ENCODE data around the gene SPINK6. TPM values are rescaled to one million over a fixed set of nuclear protein-coding genes. Genes with fewer than 3 reads are reported as not detected.

SPINK6 gene
- total and polyA plus RNA-seq, 4 experiments from 2014 or later, result not detected

DNA sequence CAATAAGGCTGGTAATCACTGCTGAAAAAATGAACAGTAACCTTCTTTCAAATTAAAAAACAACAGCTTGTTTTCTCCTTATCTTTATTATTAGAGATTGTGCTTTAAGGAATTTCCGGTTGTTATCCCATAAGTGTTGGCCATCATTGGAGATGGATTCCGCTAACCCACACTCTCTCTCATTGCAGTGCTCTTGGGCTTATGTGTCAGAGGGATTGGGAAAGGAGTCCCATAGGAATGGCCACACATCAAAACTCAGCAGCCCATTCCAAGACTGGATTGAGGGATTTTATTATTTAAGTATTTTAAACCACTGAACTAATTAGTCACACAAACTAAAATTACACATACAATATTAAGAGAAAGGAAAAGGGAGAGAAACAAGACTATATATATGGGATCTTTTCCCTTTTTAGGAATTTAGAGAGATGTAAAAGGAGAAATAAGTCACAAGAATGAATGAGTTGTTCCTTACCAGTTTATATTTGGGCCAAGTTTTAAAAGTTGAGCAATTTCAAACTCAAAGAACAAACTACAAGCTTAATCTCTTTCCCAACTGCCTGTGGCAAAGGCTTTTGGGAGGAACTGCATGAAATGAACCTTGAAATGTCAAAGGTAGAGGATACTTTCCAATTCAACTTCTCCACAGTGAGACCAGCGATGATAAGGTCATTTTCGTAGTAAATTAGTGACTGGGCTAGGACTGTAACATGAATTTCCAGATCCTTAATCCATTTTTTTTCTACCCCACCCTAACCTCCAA lies 2.4 kb downstream of the SPINK6 start:
- CTCF ChIA-PET (ENCODE audit: partially characterized antibody), result no interaction called here
- H3K4me3 Mint-ChIP-seq, result no peak overlapping the region
- no peak for DNase-seq
- H3K36me3 Mint-ChIP-seq, result no peaks in the 10 kb centered on the region
- H3K27me3 Mint-ChIP-seq, result peaks cover 0 to 3% of the 10 kb centered on the region in 2 donors
- POLR2A ChIA-PET (ENCODE audit: partially characterized antibody), result no interaction called here
- no peak overlapping the region for H3K27ac Mint-ChIP-seq
- no peaks in the 10 kb centered on the region for H3K36me3 ChIP-seq (ENCODE audit: insufficient read depth, low read length)
- intact Hi-C loops (cut with micrococcal nuclease), result no loop called here
- H3K4me1 ChIP-seq (ENCODE audit: insufficient read depth, low read length), result no peaks in the 10 kb centered on the region
- H3K27ac ChIP-seq (ENCODE audit: low read depth, low read length), result no peak overlapping the region
- H3K9me3 ChIP-seq (ENCODE audit: control insufficient read depth in 1 of 2, low read length in 2 of 2), result no peaks in the 10 kb centered on the region
- H3K27me3 ChIP-seq (ENCODE audit: insufficient read depth, low read length), result no peaks in the 10 kb centered on the region
- H3K4me3 ChIP-seq (ENCODE audit: low read length in 2 of 2), result no peak overlapping the region
- H3K4me1 Mint-ChIP-seq, result peaks cover 0 to 4% (median 0%) of the 10 kb centered on the region in 4 donors
- no peaks in the 10 kb centered on the region for H3K9me3 Mint-ChIP-seq

DNA sequence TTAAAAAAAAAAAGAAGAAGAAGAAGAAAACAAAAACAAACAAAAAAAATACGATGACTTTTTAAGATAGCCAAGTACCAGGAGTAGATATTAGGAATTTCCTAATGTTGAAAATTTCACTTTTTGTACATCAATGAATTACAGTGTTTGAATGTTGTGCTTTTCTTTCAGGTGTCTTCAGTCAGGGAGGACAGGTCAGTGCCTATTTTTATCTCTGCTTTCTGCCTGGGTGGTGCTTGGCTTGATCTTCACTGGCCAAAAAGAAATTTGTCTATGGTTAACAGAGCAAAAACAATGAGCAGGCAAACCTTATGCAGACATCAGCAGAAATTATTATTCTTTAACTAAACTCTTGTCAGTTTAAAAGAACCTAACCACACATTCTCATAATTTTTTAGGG lies 3.0 kb downstream of the SPINK6 start:
- Histone ChIP-seq H3K4me3 (ENCODE audit: low read length in 2 of 2) (no peak overlapping the region), H3K9me3 (ENCODE audit: control insufficient read depth in 1 of 2, low read length in 2 of 2) (no peaks in the 10 kb centered on the region), H3K4me1 (ENCODE audit: insufficient read depth, low read length) (no peaks in the 10 kb centered on the region), H3K27ac (ENCODE audit: low read depth, low read length) (no peak overlapping the region), H3K27me3 (ENCODE audit: insufficient read depth, low read length) (no peaks in the 10 kb centered on the region), H3K36me3 (ENCODE audit: insufficient read depth, low read length) (no peaks in the 10 kb centered on the region)
- no peak overlapping the region for H3K27ac Mint-ChIP-seq
- no peak for DNase-seq
- no peak overlapping the region for H3K4me3 Mint-ChIP-seq
- peaks cover 0 to 4% (median 0%) of the 10 kb centered on the region in 4 donors for H3K4me1 Mint-ChIP-seq
- no peaks in the 10 kb centered on the region for H3K36me3 Mint-ChIP-seq
- POLR2A ChIA-PET (ENCODE audit: partially characterized antibody), result no interaction called here
- intact Hi-C loops (cut with micrococcal nuclease), result no loop called here
- CTCF ChIA-PET (ENCODE audit: partially characterized antibody), result no interaction called here
- peaks cover 0 to 3% of the 10 kb centered on the region in 2 donors for H3K27me3 Mint-ChIP-seq
- H3K9me3 Mint-ChIP-seq, result no peaks in the 10 kb centered on the region

DNA sequence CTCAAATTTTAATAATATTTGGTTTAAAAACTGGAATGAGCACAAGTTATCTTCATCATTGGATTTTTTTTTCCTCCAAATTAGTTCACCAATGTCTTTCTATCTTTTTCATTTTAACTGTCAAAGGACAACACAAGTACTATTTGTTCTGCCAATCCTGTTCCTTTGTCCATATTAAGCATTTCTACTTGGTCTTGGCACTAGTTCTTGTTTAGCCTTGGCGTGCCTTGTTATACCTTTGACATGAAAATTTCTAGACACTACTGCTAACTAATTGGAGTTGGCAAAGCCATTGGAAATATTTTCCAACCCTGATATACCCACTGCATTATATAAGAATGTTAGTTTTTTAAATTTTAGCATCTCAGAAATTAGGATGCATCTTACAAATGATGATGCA lies 3.8 kb downstream of the SPINK6 start:
- ChIA-PET POLR2A (ENCODE audit: partially characterized antibody) (no interaction called here), CTCF (ENCODE audit: partially characterized antibody) (no interaction called here)
- no peaks in the 10 kb centered on the region for H3K36me3 Mint-ChIP-seq
- H3K4me1 Mint-ChIP-seq, result no peaks in the 10 kb centered on the region
- DNase-seq, result no peak
- H3K27ac ChIP-seq (ENCODE audit: low read depth, low read length), result no peak overlapping the region
- no peaks in the 10 kb centered on the region for H3K27me3 ChIP-seq (ENCODE audit: insufficient read depth, low read length)
- H3K36me3 ChIP-seq (ENCODE audit: insufficient read depth, low read length), result no peaks in the 10 kb centered on the region
- no peak overlapping the region for H3K4me3 ChIP-seq (ENCODE audit: low read length in 2 of 2)
- H3K27me3 Mint-ChIP-seq, result peaks cover 0 to 4% of the 10 kb centered on the region in 2 donors
- H3K9me3 Mint-ChIP-seq, result peaks cover 0 to under 1% (median 0%) of the 10 kb centered on the region in 8 donors
- intact Hi-C loops (cut with micrococcal nuclease), result no loop called here
- no peaks in the 10 kb centered on the region for H3K9me3 ChIP-seq (ENCODE audit: control insufficient read depth in 1 of 2, low read length in 2 of 2)
- H3K27ac Mint-ChIP-seq, result no peak overlapping the region
- no peaks in the 10 kb centered on the region for H3K4me1 ChIP-seq (ENCODE audit: insufficient read depth, low read length)
- no peak overlapping the region for H3K4me3 Mint-ChIP-seq

DNA sequence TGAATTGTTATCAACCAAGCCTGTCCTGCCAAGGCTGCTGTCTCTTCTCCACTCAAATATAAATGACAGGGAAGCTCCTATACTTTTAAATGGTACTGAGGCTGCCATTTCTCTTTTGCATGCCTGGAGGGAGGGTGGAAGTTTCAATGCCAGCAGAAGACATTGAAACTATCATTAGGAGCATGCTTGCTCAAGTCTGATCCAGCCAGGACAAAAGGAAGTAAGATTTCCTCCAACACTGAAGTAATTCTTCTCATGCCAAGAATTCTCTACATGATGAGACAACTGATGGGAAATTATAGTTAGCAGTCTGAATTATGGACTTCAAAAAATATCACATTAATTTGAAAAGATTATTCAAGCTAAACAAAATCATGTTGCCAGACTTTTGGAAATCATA lies 5.4 kb downstream of the SPINK6 start:
- Histone ChIP-seq H3K9me3 (ENCODE audit: control insufficient read depth in 1 of 2, low read length in 2 of 2) (no peaks in the 10 kb centered on the region), H3K36me3 (ENCODE audit: insufficient read depth, low read length) (no peaks in the 10 kb centered on the region), H3K4me1 (ENCODE audit: insufficient read depth, low read length) (no peaks in the 10 kb centered on the region), H3K4me3 (ENCODE audit: low read length in 2 of 2) (no peak overlapping the region), H3K27ac (ENCODE audit: low read depth, low read length) (no peak overlapping the region), H3K27me3 (ENCODE audit: insufficient read depth, low read length) (no peaks in the 10 kb centered on the region)
- Mint-ChIP-seq H3K9me3 (peaks cover 0 to 2% (median 0%) of the 10 kb centered on the region in 8 donors), H3K4me3 (no peak overlapping the region), H3K4me1 (no peaks in the 10 kb centered on the region), H3K36me3 (no peaks in the 10 kb centered on the region), H3K27ac (no peak overlapping the region), H3K27me3 (peaks cover 0 to 2% of the 10 kb centered on the region in 2 donors)
- ChIA-PET CTCF (ENCODE audit: partially characterized antibody) (no interaction called here), POLR2A (ENCODE audit: partially characterized antibody) (no interaction called here)
- DNase-seq, result no peak
- intact Hi-C loops (cut with micrococcal nuclease), result no loop called here

DNA sequence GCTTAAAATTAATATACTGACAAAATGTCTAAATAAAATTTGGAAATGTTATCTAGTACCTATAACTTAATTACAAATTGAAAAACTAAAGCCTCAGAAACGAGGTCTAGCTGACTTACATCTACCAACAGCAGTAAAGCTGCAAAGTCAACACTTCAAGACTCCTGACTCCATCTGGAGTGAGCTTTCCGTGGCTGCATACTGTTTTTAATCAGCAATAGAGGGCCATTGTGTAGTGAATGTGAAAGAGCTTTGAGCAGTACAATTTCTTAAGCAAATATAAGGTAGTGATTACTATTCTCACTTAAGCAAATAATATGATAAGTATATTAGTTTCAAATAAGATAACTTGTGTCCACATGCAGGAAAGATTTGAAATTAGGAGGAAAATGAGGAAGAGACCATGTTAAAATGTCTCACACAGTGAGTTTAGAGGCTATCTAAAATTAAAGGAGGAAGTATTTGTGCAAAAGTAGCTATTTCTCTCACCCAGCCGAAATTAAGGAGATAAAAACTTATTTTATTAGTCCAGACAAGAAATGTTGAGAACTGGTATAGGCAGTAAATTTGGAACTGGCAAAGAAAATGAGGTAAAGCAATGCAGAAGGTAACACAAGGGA lies 6.4 kb downstream of the SPINK6 start:
- POLR2A ChIA-PET (ENCODE audit: partially characterized antibody), result no interaction called here

DNA sequence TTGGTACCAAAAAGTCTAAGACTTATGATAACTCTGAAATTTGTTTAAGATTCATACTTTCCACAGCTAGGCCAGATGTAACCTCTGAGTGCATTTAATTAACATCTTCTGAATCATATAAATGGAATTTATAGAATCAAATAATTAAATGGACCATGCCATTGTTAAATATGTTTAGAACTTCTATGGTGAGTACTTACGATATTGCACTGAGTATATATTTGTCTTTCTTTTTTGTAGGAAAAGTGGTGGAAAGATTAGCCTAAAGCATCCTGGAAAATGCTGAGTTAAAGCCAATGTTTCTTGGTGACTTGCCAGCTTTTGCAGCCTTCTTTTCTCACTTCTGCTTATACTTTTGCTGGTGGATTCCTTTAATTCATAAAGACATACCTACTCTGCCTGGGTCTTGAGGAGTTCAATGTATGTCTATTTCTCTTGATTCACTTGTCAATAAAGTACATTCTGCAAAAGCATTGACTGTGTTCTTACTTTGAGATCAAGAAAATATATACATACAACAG lies 11.9 kb downstream of the SPINK6 start:
- H3K4me1 Mint-ChIP-seq, result no peaks in the 10 kb centered on the region
- Histone ChIP-seq H3K36me3 (ENCODE audit: insufficient read depth, low read length) (no peaks in the 10 kb centered on the region), H3K9me3 (ENCODE audit: control insufficient read depth in 1 of 2, low read length in 2 of 2) (no peaks in the 10 kb centered on the region), H3K4me1 (ENCODE audit: insufficient read depth, low read length) (no peaks in the 10 kb centered on the region), H3K27me3 (ENCODE audit: insufficient read depth, low read length) (no peaks in the 10 kb centered on the region), H3K4me3 (ENCODE audit: low read length in 2 of 2) (no peak overlapping the region), H3K27ac (ENCODE audit: low read depth, low read length) (no peak overlapping the region)
- no peak for DNase-seq
- peaks cover 0 to 8% (median 1%) of the 10 kb centered on the region in 8 donors for H3K9me3 Mint-ChIP-seq
- H3K27ac Mint-ChIP-seq, result no peak overlapping the region
- POLR2A ChIA-PET (ENCODE audit: partially characterized antibody), result no interaction called here
- intact Hi-C loops (cut with micrococcal nuclease), result no loop called here
- no peak overlapping the region for H3K4me3 Mint-ChIP-seq
- CTCF ChIA-PET (ENCODE audit: partially characterized antibody), result no interaction called here
- no peaks in the 10 kb centered on the region for H3K36me3 Mint-ChIP-seq
- peaks cover 2 to 3% of the 10 kb centered on the region in 2 donors for H3K27me3 Mint-ChIP-seq

More for the DNA sequence above, 6.4 kb downstream of the SPINK6 start:
- Mint-ChIP-seq H3K4me1 (no peaks in the 10 kb centered on the region), H3K36me3 (no peaks in the 10 kb centered on the region), H3K9me3 (peaks cover 0 to 2% (median 0%) of the 10 kb centered on the region in 8 donors), H3K27ac (no peak overlapping the region), H3K27me3 (peaks cover 0 to 2% of the 10 kb centered on the region in 2 donors), H3K4me3 (no peak overlapping the region)
- no peaks in the 10 kb centered on the region for H3K4me1 ChIP-seq (ENCODE audit: insufficient read depth, low read length)
- CTCF ChIA-PET (ENCODE audit: partially characterized antibody), result no interaction called here
- no peak overlapping the region for H3K4me3 ChIP-seq (ENCODE audit: low read length in 2 of 2)
- H3K9me3 ChIP-seq (ENCODE audit: control insufficient read depth in 1 of 2, low read length in 2 of 2), result no peaks in the 10 kb centered on the region
- H3K27me3 ChIP-seq (ENCODE audit: insufficient read depth, low read length), result no peaks in the 10 kb centered on the region
- intact Hi-C loops (cut with micrococcal nuclease), result no loop called here
- H3K36me3 ChIP-seq (ENCODE audit: insufficient read depth, low read length), result no peaks in the 10 kb centered on the region
- no peak for DNase-seq
- H3K27ac ChIP-seq (ENCODE audit: low read depth, low read length), result no peak overlapping the region

DNA sequence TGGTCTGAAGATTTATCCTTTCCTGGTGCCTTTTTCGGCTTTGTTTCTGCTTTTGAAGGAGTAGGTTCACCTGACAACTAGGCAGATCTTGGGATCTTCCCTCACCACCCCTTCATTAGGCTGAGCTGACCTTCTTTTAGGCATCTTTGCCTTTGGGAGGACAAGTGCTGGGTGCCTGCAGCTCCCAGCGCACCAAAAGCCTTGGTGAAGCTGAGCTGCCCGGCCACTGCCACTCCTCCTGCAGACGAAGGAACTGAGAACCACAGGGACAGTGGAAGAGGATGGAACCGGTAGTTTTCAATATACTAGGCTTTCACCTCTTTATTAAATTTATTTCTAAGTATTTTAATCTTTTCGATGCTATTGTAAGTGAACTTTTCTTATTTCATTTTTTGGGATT lies 18.7 kb downstream of the SPINK6 start:
- no peak overlapping the region for H3K4me3 Mint-ChIP-seq
- peaks cover 3 to 7% of the 10 kb centered on the region in 2 donors for H3K27me3 Mint-ChIP-seq
- Histone ChIP-seq H3K27me3 (ENCODE audit: insufficient read depth, low read length) (no peaks in the 10 kb centered on the region), H3K27ac (ENCODE audit: low read depth, low read length) (no peak overlapping the region), H3K4me3 (ENCODE audit: low read length in 2 of 2) (no peak overlapping the region), H3K36me3 (ENCODE audit: insufficient read depth, low read length) (no peaks in the 10 kb centered on the region), H3K4me1 (ENCODE audit: insufficient read depth, low read length) (no peaks in the 10 kb centered on the region), H3K9me3 (ENCODE audit: control insufficient read depth in 1 of 2, low read length in 2 of 2) (no peaks in the 10 kb centered on the region)
- intact Hi-C loops (cut with micrococcal nuclease), result no loop called here
- no peak for DNase-seq
- peaks cover 0 to 11% (median 0%) of the 10 kb centered on the region in 8 donors for H3K9me3 Mint-ChIP-seq
- POLR2A ChIA-PET (ENCODE audit: partially characterized antibody), result no interaction called here
- CTCF ChIA-PET (ENCODE audit: partially characterized antibody), result no interaction called here
- no peaks in the 10 kb centered on the region for H3K4me1 Mint-ChIP-seq
- H3K36me3 Mint-ChIP-seq, result no peaks in the 10 kb centered on the region
- H3K27ac Mint-ChIP-seq, result no peak overlapping the region
